IMR-90 (cell line): ENCODE results near the gene HAND2. TPM values are rescaled to one million over a fixed set of nuclear protein-coding genes. Genes with fewer than 3 reads are reported as not detected.

Experiments
- ATAC-seq: fragments of 200-7000 bp; cut with Tn5 transposase; 2 replicates; pipeline ENCODE4 v1.9.1; 2020; ENCODE audit warnings: low read depth, mild to moderate bottlenecking, moderate library complexity
- BruUV-seq: library from RNA; stranded (reverse); fragments of 400-500 nt; replicated peaks from 2 replicates; lab custom pipeline; 2021; lab: Mats Ljungman, UMichigan
- CTCF ChIA-PET: fragments of 300-600 bp; formaldehyde crosslinking; extraction: SDS; loops from one replicate; lab custom pipeline; 2021; ENCODE audit warnings: antibody characterized with exemption; lab: Yijun Ruan, JAX
- POLR2A ChIA-PET: fragments of 300-600 bp; sonication (Branson Sonifier 250); formaldehyde crosslinking; loops from one replicate; lab custom pipeline; 2022; ENCODE audit warnings: antibody characterized with exemption; ENCODE audit not compliant: unreplicated experiment; lab: Charles Lee
- DNase-seq: peaks from one replicate; pipeline ENCODE4 v3.0.0; 2013
- H2AFZ ChIP-seq: replicated peaks from 2 replicates; pipeline ENCODE3; 2013; ENCODE audit warnings: low read length, mild to moderate bottlenecking; ENCODE audit not compliant: poor library complexity
- H2AK5ac ChIP-seq: 2 replicates; pipeline ENCODE4 v1.6.1; 2013; ENCODE audit warnings: low read depth, low read length, inconsistent platforms
- H2AK9ac ChIP-seq: replicated peaks from 2 replicates; pipeline ENCODE3; 2013; ENCODE audit warnings: mild to moderate bottlenecking, low read depth, low read length, moderate library complexity; ENCODE audit not compliant: poor library complexity
- H2BK120ac ChIP-seq: 2 replicates; pipeline ENCODE4 v1.6.1; 2013; ENCODE audit warnings: low read depth, low read length, inconsistent platforms
- H2BK15ac ChIP-seq: 3 replicates; pipeline ENCODE4 v1.6.1; 2013; ENCODE audit warnings: low read depth, low read length, inconsistent platforms
- H2BK20ac ChIP-seq: 2 replicates; pipeline ENCODE4 v1.6.1; 2013; ENCODE audit warnings: low read depth, mild to moderate bottlenecking, inconsistent platforms, low read length, moderate library complexity
- H2BK5ac ChIP-seq: 2 replicates; pipeline ENCODE4 v1.6.1; 2013; ENCODE audit warnings: mild to moderate bottlenecking, low read depth, low read length, inconsistent platforms; ENCODE audit not compliant: poor library complexity, severe bottlenecking
- H3K14ac ChIP-seq: replicated peaks from 2 replicates; pipeline ENCODE4 v1.6.1; 2013; ENCODE audit warnings: low read depth, low read length, inconsistent platforms
- H3K18ac ChIP-seq: 2 replicates; pipeline ENCODE4 v1.6.1; 2013; ENCODE audit warnings: low read depth, low read length, control low read depth
- H3K23ac ChIP-seq: 2 replicates; pipeline ENCODE4 v1.6.1; 2013; ENCODE audit warnings: low read depth, low read length, inconsistent platforms
- H3K27ac ChIP-seq: 2 replicates; pipeline ENCODE4 v1.5.1; 2013; ENCODE audit warnings: mild to moderate bottlenecking, control low read depth, low read length; ENCODE audit not compliant: insufficient read depth
- H3K27me3 ChIP-seq: 2 replicates; pipeline ENCODE4 v1.6.1; 2013; ENCODE audit warnings: low read length; ENCODE audit not compliant: control insufficient read depth, insufficient read depth
- H3K36me3 ChIP-seq: 2 replicates; pipeline ENCODE4 v1.6.1; 2013; ENCODE audit warnings: low read length, mixed read lengths; ENCODE audit not compliant: control insufficient read depth, insufficient read depth
- H3K4ac ChIP-seq: 2 replicates; pipeline ENCODE4 v1.6.1; 2013; ENCODE audit warnings: low read depth, low read length, inconsistent platforms
- H3K4me1 ChIP-seq: 2 replicates; pipeline ENCODE4 v1.6.1; 2013; ENCODE audit warnings: low read length, mixed read lengths; ENCODE audit not compliant: control insufficient read depth, insufficient read depth
- H3K4me2 ChIP-seq: 2 replicates; pipeline ENCODE4 v1.6.1; 2013; ENCODE audit warnings: low read depth, mild to moderate bottlenecking, control low read depth, low read length, moderate library complexity
- H3K4me3 ChIP-seq: 2 replicates; pipeline ENCODE4 v1.5.1; 2013; ENCODE audit warnings: low read depth, mild to moderate bottlenecking, control low read depth, low read length, moderate library complexity; ENCODE audit not compliant: insufficient read depth
- H3K56ac ChIP-seq: 2 replicates; pipeline ENCODE4 v1.6.1; 2013; ENCODE audit warnings: low read length, inconsistent platforms; ENCODE audit not compliant: insufficient read depth; ENCODE audit errors: extremely low read depth
- H3K79me1 ChIP-seq, 2 experiments: 2 replicates each; pipeline ENCODE4 v1.6.1; 2013; ENCODE audit warnings: low read length in 2 of 2, inconsistent platforms in 1 of 2, low read depth in 1 of 2
- H3K9ac ChIP-seq: 2 replicates; pipeline ENCODE4 v1.6.1; 2013; ENCODE audit warnings: low read depth, low read length, control low read depth
- H3K9me1 ChIP-seq: 2 replicates; pipeline ENCODE4 v1.6.1; 2013; ENCODE audit warnings: low read length, inconsistent platforms; ENCODE audit not compliant: insufficient read depth
- H3K9me3 ChIP-seq: 2 replicates; pipeline ENCODE4 v1.6.1; 2013; ENCODE audit warnings: low read length; ENCODE audit not compliant: control insufficient read depth, insufficient read depth
- H4K20me1 ChIP-seq: 2 replicates; pipeline ENCODE4 v1.6.1; 2013; ENCODE audit warnings: low read length, inconsistent platforms; ENCODE audit not compliant: insufficient read depth
- H4K5ac ChIP-seq: 2 replicates; pipeline ENCODE4 v1.6.1; 2013; ENCODE audit warnings: mild to moderate bottlenecking, low read depth, low read length, control low read depth
- H4K8ac ChIP-seq, 2 experiments: 2 replicates each; pipeline ENCODE4 v1.6.1; 2013; ENCODE audit warnings: low read depth in 2 of 2, low read length in 2 of 2, control low read depth in 1 of 2, inconsistent platforms in 1 of 2
- H4K91ac ChIP-seq: 2 replicates; pipeline ENCODE4 v1.6.1; 2013; ENCODE audit warnings: low read depth, low read length, inconsistent platforms; ENCODE audit not compliant: insufficient read depth
- CEBPB ChIP-seq: IDR thresholded peaks from 2 replicates; pipeline ENCODE4 v1.6.1; 2012; ENCODE audit warnings: low read depth, low read length, improper control_type of control experiment
- CTCF ChIP-seq: conservative IDR thresholded peaks from 2 replicates; pipeline ENCODE4 v1.5.1; 2012; ENCODE audit warnings: mild to moderate bottlenecking, low read depth, low read length, improper control_type of control experiment
- ELK1 ChIP-seq: fragments of 150-350 bp; IDR thresholded peaks from 2 replicates; pipeline ENCODE4 v1.6.1; 2016; ENCODE audit warnings: low read depth, mild to moderate bottlenecking, low read length, moderate library complexity, borderline replicate concordance
- MAFK ChIP-seq: IDR thresholded peaks from 2 replicates; pipeline ENCODE4 v1.6.1; 2012; ENCODE audit warnings: low read depth, low read length, improper control_type of control experiment
- MAZ ChIP-seq: IDR thresholded peaks from 2 replicates; pipeline ENCODE4 v1.6.1; 2012; ENCODE audit warnings: low read depth, mild to moderate bottlenecking, low read length, improper control_type of control experiment, moderate library complexity, borderline replicate concordance
- MXI1 ChIP-seq: IDR thresholded peaks from 2 replicates; pipeline ENCODE4 v1.6.1; 2012; ENCODE audit warnings: low read depth, mild to moderate bottlenecking, low read length, moderate library complexity, borderline replicate concordance
- NFE2L2 ChIP-seq: fragments of 150-350 bp; IDR thresholded peaks from 2 replicates; pipeline ENCODE4 v1.6.1; 2016; ENCODE audit warnings: low read depth, mild to moderate bottlenecking, low read length
- POLR2A ChIP-seq: IDR thresholded peaks from 2 replicates; pipeline ENCODE4 v1.6.1; 2012; ENCODE audit warnings: mild to moderate bottlenecking, low read depth, low read length
- RCOR1 ChIP-seq: IDR thresholded peaks from 2 replicates; pipeline ENCODE4 v1.6.1; 2012; ENCODE audit warnings: mild to moderate bottlenecking, low read length, improper control_type of control experiment; ENCODE audit not compliant: insufficient replicate concordance
- RFX5 ChIP-seq: IDR thresholded peaks from 2 replicates; pipeline ENCODE4 v1.8.0; 2012; ENCODE audit warnings: low read depth, mild to moderate bottlenecking, low read length, moderate library complexity
- SMC3 ChIP-seq: fragments of 150-350 bp; IDR thresholded peaks from 2 replicates; pipeline ENCODE4 v1.6.1; 2016; ENCODE audit warnings: low read depth, mild to moderate bottlenecking, antibody characterized with exemption, low read length, moderate library complexity
- USF2 ChIP-seq: fragments of 150-350 bp; IDR thresholded peaks from 2 replicates; pipeline ENCODE4 v1.6.1; 2017; ENCODE audit warnings: mild to moderate bottlenecking, antibody characterized with exemption, low read length, low read depth
- WGBS, 2 experiments: methylation state at CpG; one replicate each; pipeline versions ENCODE4 v1.1.5 to v1.1.7; 2013; ENCODE audit warnings: missing lambda C conversion rate in 2 of 2; ENCODE audit not compliant: insufficient read length in 1 of 2; ENCODE audit errors: extremely low coverage in 2 of 2; 5-methylcytosine and 5-hydroxymethylcytosine counted together
- dilution Hi-C: fragments of 300-500 bp; cut with HindIII; formaldehyde crosslinking; loops from one replicate; pipeline ENCODE4 v1.14.3; 2018; ENCODE audit warnings: low sequenced_read_pairs; ENCODE audit not compliant: unreplicated experiment
- in situ Hi-C: fragments of 300-500 bp; cut with MboI; formaldehyde crosslinking; loops from 3 replicates; pipeline ENCODE4 v1.14.3; 2019; ENCODE audit warnings: low sequenced_read_pairs, inconsistent platforms, mixed read lengths
- intact Hi-C: fragments of 100-400 bp; cut with micrococcal nuclease; formaldehyde crosslinking; loops from 2 replicates; pipeline ENCODE4 v1.10.0; 2022
- polyA plus RNA-seq, 3 experiments: library from polyadenylated mRNA; depleted of rRNA; stranded (reverse); fragments of >200 nt; gene quantifications; 2 replicates each; pipeline ENCODE4 v1.2.3, GENCODE V29; 2012; ENCODE audit warnings: low replicate concordance in 1 of 3
- total RNA-seq: library from RNA; depleted of rRNA; stranded (reverse); fragments of >200 nt; gene quantifications from 2 replicates; pipeline ENCODE4 v1.2.3, GENCODE V29; 2012

HAND2 gene
- total and polyA plus RNA-seq, 2 of the 4 experiments (the other 2 are of a cell fraction) = 0.36 to 0.97 TPM

DNA sequence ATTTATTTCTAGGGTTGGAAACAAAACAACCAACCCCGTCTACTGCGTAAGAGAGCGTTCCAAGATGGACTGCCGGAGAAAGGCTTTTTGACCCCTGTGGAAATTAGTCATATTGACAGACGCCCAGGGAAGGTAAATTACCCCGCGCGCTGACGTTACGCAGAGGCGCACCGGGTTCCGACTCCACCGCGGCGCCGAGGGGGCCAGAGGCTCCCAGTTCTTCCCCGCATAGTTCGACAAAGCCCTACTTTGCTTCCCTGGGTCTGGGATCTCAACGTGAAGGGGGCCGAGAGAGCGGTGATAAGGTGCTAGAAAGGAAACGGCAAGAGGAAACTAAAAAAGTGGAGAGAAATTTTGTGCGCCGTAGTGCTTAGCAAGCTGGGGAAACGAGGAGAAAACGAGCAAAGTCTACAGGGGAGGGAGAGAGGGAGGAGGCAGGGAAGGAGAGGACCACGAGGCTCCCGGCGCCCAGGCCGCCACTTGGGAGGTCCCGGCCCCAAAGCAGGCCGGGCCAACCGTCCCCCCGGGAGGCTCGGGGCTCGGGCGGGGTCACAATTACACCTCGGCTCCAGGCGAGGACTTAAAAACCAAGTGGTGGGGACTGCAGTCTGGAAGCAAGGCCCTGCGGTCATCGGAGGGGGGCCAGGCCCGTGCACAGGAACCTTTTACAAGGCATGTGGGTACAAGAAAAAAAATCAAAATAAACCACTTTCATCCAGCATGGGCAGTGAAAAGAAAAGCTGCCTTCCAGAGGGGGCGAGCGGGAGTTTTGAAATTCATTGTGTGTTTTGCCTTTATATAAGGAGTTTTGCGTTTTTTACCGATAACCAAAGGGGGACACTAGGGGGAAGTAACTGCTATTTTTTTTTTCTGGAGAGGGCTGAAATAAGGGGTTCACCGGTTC lies 13.2 kb downstream of the HAND2 start (continued):
- no peak for TF ChIP-seq NFE2L2
- TF ChIP-seq MAFK = no peak

GRCh38 chr4:173515458-173515857 lies 14.6 kb downstream of the HAND2 start:
- H3K36me3 ChIP-seq = no peaks in the 10 kb centered on the region
- H3K9me3 ChIP-seq = peaks cover 13% of the 10 kb centered on the region; the same call in 1 of the 2 replicates
- no peak overlapping the region for H3K4me3 ChIP-seq
- POLR2A ChIA-PET = no interaction called here
- in situ Hi-C loops (loop anchor here (25.0 kb wide), 1 partner anchor 797 kb away; no protein-coding TSS in a partner anchor), dilution Hi-C loops (no loop called here), intact Hi-C loops (no loop called here)
- no peak overlapping the region for H3K14ac ChIP-seq
- H2AK9ac ChIP-seq = no peak overlapping the region
- H3K27me3 ChIP-seq = peaks cover 81% of the 10 kb centered on the region
- no peak overlapping the region for H2AFZ ChIP-seq
- H2BK15ac ChIP-seq = no peak overlapping the region
- H3K9me1 ChIP-seq = no peaks in the 10 kb centered on the region
- H2AK5ac ChIP-seq = no peak overlapping the region
- CTCF ChIA-PET = no interaction called here
- no peak overlapping the region for H2BK20ac ChIP-seq
- no peak overlapping the region for H4K8ac ChIP-seq
- no CpG with 5 or more reads among the region's 4 CpGs for WGBS, 2 experiments
- no peak for ATAC-seq
- H2BK5ac ChIP-seq = no peak overlapping the region
- no peak overlapping the region for H3K9ac ChIP-seq
- no peak overlapping the region for H4K91ac ChIP-seq
- H4K20me1 ChIP-seq = no peaks in the 10 kb centered on the region
- no peak overlapping the region for H3K18ac ChIP-seq
- no peak overlapping the region for H3K56ac ChIP-seq
- no peaks in the 10 kb centered on the region for H3K79me1 ChIP-seq
- H3K27ac ChIP-seq = no peak overlapping the region
- DNase-seq = no peak
- no TSS peak for BruUV-seq
- H3K23ac ChIP-seq = no peak overlapping the region
- no peak overlapping the region for H3K4me2 ChIP-seq
- H3K4me1 ChIP-seq = no peaks in the 10 kb centered on the region
- no peak overlapping the region for H3K4ac ChIP-seq
- H2BK120ac ChIP-seq = no peak overlapping the region
- H4K5ac ChIP-seq = no peak overlapping the region
- TF ChIP-seq MAZ (no peak), NFE2L2 (no peak), RFX5 (no peak), CTCF (no peak), ELK1 (no peak), POLR2A (no peak), CEBPB (no peak), MAFK (no peak), RCOR1 (no peak), MXI1 (no peak), USF2 (no peak), SMC3 (no peak)
